Measurements from ENCODE around the gene SLC22A17.
"Not testable (repeated sequence)": the region's sequence is repeated elsewhere in the genome, so short reads cannot be mapped to it uniquely, and the experiment has no call there.

SLC22A17 gene

DNA sequence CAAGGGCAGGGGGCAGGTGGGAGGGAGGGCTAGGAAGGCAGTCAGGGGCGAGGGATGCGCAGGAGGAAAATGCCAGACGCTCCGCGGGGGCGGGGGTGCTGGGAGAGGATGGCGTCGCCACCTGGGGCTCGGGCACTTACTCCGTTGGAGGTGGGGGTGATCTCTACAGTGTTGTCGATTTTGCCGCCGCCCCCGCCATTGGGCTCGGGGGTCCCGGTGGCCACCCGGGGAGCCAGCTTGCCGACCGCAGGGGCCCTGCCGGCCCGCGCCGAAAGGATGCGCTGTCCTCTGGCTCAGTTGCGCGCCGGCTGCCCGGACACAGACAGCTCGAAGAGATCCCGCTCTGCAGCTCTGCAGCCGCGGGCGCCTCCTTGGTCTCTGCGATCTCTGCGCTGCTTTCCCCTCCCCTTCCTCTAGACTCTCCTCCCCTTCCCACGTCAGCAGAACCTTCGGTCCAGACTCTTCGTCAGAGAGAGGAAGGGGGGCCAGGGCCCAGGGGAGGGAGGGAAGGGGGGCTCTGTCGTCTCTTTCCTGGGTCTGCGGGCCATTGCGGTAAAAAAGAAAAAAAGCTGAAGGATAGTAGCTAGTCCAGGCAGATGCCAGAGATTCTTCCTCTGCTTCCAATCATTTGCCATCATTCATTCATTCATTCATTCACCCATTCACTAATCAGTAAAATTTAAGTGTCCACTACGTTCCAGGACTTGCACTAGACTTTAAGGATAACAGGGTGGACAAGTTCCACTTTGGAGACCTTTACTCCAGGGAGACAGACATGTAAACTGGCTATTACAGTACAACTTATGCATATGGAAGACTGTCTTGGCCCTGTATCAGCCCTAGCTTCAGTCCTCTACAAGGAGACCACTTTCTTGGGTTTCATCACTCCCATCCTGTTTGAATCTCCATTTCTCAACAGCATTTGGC lies at the start of gene SLC22A17:
SLC22A17 (minus strand) TSS at position 382 of the 927 bp plus-strand sequence.
- DNase-seq (ENCODE audit: low read depth in 2 of 2) = peak; percentile 35 to 45

DNA sequence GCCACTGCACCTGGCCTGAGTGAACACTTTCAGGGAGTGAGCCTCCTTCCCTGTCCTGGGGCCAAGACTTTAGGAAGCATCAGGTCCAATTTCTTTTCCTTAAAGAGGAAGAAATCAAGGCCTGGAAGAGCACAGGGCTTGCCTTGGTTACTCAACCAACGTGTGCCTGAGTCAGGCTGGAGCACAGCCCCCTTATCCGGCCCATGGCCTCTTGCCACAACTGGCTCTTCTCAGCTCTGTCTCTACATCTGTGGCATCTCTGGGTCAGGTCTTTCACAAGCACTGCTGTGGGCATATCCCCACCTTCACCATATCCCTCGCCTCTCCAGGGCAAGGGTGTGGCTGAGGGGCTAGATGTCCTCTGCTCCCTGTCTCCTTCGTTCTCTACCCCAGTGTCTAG lies 48.6 kb upstream of the SLC22A17 start:
- no peak for DNase-seq (ENCODE audit: low read depth in 2 of 2)

DNA sequence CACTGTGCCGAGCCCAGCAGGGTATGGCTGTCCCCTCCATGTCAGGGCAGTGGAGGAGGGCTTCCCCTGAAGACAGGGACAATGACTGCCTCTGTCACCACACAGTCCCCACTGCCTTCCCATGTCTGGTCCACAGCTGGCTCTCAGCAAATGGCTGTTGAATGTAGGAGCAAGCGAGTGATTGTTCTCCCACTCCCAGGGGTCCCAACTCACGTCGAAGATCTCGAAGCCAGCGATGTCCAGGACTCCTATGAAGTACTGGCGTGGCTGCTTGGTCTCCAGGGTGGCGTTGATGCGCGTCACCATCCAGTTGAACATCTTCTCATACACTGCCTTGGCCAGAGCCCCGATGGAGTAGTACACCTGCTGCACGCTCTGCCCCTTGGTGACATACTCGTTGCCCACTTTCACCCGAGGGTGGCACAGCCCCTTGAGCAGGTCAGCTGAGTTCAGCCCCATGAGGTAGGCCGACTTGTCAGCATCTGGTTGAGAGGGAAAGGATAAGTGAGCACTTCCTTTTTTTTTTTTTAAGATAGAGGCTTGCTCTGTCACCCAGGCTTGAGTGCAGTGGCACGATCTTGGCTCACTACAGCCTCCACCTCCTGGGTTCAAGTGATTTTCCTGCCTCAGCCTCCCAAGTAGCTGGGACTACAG lies 47.9 kb upstream of the SLC22A17 start:
- DNase-seq (ENCODE audit: low read depth in 2 of 2) = not testable (repeated sequence)

DNA sequence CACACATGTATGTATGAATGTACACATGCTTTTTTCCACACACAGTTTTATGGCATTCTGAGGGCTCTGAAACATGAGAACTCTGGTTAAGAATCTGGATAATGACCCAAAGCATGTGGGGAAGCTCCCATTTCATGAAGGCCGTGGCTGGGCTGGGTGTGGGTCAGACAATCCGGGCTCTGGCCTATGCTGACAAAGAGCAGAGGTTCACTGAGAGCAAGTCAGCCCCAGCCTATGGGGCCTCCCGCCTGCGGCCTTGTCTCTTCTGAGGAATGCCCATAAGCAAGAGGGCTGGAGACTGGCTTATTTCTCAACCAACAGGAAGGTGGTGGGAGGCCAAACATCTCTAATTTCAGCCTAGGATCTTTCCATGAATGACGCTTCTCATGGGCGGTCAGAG lies 46.9 kb upstream of the SLC22A17 start:
- no peak for DNase-seq (ENCODE audit: low read depth in 2 of 2)

DNA sequence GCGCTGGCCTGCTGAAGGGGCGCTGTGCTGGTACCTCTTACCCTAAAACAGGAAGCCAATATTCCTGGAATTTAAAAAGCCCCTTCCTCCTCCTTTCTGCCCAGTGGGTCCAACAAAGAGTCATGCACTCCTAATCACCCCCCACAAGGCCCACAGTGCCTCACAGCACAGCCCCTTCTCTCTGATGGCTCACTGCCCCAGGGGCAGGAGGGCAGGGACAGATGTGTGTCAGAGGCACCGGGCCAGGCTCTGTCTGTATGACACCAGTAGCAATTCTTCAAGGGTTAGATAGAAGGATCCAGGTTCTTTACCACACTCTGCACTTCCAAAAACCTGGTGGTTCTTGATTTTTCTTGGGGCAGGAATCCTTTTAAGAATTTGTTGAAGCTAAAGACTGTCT lies 46.4 kb upstream of the SLC22A17 start:
- DNase-seq (ENCODE audit: low read depth in 2 of 2) = no peak

DNA sequence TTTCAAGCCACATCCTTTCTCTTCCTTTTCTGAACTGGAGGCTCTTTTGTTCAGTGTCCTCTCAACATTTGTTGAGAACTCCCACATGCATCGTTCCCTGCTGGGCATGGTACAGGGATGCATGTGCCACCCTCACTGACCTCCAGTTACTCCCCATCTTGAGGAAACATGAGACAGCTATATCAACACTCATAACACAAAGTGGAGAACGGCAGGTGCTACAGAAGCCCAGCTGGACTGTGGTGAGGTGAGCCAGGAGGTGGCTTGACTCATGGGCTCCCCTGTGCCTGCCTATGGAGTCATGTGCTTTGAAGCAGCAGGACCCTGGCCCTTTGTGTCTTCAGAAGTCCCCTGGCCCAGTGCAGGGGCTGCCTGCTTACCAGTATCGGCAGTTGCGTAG lies 45.7 kb upstream of the SLC22A17 start:
- no peak for DNase-seq (ENCODE audit: low read depth in 2 of 2)

DNA sequence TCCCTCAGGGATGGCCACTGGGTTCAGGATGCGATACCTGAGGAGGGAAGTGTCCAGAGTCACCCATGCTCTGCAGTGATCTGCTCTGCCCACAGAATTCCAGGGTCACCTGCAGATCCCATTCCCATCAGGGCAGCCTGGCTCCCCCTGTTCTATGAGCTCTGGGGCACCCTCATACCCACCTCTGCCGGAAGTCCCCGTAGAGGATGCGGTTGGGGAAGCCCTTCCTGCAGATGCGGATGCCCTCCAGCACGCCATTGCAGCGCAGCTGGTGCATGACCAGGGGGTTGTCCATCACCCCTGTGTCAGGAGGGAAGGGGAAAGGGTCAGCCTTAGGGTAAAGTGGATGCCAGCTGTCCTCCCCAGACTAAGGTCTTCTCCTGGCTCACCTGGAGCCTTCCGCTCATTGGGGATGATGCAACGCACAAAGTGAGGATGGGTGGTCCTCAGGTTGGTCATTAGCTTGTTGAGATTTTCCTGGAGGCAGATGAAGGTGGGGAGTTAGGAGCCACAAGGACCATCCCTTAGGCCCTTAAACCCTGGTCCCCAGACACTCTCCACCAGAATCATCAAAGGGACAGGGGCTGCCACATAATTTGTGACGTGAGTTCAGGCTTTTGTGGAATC lies 44.2 kb upstream of the SLC22A17 start:
- no peak for DNase-seq (ENCODE audit: low read depth in 2 of 2)

DNA sequence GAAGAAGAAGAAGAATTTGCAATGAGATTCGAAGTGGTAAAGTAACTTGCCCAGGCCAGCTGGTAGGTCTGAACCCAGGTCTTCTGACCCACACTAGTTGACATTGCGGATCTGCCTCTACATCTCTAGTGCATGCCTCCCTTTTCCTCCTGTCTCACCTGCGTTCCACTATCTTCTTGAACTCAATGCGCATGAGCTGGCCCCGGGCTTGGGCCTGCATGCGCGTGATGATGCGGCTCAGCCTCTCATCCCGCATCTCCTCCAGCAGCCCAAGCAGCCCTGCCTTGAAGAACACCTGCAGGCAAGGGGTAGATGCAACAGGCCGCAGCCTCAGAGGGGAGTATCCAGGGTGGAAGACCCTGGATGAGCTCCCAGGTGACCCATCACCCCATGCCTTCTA lies 43.4 kb upstream of the SLC22A17 start:
- no peak for DNase-seq (ENCODE audit: low read depth in 2 of 2)

DNA sequence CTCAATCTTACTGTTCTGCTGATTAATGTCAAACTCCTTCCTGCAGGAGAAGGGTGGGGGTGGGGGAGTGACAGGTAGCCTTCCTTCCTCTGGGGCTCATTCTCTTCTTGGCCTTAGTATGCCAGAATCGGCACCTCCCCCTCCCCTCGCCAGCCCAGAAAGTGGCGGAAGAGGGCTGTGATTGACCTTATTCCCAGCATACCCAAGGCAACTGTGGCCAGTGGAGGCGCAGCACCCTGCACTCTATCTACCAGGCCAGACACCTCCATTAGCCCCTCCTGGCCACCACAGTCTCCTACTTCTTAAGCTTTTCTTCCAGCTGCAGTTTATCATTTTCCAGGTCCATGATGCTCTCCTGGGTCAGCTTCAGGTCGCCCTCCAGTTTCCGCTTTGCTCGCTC lies 39.9 kb upstream of the SLC22A17 start:
- no peak for DNase-seq (ENCODE audit: low read depth in 2 of 2)

DNA sequence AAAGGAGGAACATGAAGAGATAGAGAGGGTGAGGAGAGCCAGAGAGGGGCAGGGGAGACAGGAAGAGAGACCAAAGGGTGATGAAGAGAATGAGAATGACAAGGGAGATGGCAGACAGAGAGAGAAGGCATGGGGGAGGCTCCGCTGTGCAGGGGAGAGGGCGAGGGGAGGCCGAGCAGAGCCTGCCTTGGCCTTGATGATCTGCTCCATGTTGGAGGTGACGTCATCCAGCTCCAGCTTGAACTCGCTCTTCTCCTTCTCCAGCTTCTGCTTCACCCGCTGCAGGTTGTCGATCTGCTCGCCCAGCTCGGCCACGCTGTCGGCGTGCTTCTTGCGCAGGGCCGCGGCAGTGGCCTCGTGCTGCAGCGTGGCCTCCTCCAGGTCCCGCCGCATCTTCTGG lies 37.2 kb upstream of the SLC22A17 start:
- not testable (repeated sequence) for DNase-seq (ENCODE audit: low read depth in 2 of 2)

DNA sequence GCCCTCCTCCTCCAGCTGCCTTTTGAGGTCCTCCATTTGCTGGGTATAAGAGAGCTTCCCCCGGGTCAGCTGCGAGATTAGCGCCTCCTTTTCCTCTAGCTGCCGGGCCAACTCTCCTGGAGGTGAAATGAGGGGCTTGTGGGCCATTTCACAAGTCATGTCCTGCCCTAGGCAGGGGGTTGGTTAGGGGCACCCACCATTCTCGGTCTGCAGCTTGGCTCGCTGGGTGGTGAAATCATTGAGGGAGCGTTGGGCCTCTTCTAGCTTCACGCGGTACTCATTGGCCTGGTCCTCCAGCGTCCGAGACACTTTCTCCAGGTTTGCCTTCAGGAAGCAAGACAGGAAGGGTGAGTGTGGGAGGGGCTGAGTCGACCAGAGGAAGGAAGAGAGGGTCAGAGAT lies 36.7 kb upstream of the SLC22A17 start:
- no peak for DNase-seq (ENCODE audit: low read depth in 2 of 2)

DNA sequence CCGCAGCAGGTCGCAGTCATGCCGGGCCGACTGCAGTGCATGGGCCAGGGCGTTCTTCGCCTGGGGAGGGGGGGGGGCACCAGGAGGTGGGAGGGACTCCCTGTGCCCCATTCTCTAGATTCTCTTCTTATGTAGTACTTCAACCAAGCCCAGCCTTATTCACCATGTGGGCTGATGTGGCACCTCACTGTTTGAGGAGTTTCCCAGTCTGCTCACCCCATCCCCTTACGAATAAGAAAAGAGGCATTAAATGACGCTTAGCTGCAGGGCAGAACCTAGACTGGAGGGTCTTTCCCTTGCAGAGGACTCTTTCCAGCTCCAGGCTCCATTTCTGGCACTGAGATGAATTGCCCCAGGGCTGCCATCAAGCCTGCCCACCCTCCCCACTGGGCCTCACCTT lies 36.3 kb upstream of the SLC22A17 start:
- DNase-seq (ENCODE audit: low read depth in 2 of 2) = no peak

DNA sequence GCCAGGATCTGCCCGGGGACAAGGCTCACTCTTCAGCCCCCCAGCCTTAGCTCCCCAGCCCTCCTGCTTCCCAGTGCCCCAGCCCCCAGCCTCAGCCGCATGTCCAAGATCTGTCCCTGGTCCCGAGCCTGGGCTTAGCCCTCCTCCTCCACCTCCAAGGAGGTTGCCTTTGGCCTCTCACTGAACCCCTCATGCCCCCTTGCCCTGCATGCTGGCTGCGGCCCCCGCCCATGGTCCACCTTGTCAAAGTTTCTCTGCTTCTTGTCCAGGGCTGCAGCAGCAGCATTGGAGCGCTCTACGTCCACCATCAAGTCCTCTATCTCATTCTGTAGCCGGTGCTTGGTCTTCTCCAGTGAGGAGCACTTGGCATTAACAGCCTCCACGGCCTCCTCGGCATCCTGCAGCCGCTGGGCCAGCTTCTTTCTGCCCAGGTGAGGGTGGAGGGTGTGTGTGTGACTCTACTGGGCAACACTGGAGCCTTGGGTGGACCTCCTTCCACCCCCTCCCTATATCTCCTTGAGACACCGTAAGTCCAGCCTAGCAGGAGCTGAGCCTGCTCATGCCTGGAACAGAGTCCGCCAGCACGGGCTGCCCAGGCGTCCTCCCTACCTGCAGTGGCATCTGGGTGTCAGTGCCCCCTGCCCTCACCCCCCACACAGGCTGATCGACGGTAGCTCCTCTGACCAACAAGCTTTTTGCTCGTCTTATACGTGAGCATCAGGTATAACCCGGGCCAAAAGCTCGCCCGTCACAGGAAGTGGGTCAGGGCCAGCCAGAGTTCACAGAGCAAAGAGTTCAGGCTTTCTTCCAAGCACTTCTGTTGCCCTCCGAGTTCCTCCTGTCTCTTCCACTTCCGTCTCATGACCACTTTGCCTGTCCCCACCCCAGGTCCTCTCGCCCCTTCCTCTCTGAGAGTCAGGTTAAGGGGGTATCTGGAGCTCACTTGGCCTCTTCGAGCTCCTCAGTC lies 35.5 kb upstream of the SLC22A17 start:
- DNase-seq (ENCODE audit: low read depth in 2 of 2) = no peak

DNA sequence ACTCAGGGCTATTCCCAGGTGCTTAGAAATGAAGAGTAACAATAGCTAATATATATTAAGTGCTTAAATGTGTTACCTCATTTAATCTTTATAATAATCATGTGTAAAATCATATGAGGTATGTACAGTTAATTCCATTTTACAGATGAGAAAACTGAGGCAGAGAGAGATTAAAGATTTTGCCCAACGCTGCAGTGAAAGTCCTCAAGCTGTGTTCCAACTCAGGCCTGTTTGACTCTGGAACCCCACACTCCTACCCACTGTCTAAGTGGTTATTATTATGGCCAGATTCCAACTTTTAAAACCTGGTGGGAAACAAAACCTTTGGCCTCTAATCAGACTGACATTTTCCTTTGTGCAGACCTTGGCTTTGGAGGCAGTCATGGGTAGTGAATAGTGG lies 34.3 kb upstream of the SLC22A17 start:
- DNase-seq (ENCODE audit: low read depth in 2 of 2) = no peak

DNA sequence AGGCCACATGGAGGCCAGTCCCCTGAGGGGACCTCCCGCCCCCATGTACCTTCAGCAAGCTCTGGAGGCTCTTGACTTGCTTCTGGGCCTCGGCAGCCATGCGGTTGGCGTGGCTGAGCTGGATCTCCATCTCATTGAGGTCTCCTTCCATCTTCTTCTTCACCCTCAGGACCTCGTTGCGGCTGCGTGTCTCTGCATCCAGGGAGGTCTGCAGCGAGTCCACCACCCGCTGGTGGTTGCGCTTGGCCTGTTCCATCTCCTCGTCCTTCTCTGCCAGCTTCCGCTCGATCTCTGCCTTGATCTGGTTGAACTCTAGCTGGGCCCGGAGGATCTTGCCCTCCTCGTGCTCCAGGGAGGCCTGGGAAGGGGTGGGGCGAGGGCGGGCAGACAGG lies 33.6 kb upstream of the SLC22A17 start:
- not testable (repeated sequence) for DNase-seq (ENCODE audit: low read depth in 2 of 2)

DNA sequence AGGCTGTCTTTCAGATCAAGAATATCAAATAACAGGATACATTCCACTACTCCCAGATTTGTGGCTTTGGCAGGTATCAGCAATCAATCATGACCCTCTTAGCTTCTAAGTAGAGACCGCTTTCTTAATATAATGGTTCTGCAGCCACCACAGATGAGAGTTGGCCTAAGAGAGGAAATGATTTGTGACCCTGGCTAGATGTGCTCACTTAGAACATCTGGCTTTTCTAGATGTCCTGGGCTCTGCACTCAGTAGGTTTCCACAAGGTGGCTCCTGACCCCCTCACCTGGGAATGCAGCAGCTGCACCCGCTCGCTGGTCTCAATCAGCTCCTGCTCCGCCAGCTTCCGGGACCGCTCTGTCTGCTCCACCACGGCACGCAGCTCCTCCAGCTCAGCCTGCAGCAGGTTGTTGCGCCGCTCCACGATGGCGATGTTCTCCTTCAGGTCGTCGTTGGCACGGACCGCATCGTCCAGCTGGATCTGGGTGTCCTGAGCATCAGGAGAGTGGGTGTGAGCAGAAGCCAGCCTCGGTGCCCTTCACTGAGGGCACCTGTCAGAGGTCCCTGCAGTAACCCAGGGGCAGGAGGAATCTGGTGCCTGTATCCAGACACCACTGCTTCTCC lies 33.1 kb upstream of the SLC22A17 start:
- DNase-seq (ENCODE audit: low read depth in 2 of 2) = no peak

DNA sequence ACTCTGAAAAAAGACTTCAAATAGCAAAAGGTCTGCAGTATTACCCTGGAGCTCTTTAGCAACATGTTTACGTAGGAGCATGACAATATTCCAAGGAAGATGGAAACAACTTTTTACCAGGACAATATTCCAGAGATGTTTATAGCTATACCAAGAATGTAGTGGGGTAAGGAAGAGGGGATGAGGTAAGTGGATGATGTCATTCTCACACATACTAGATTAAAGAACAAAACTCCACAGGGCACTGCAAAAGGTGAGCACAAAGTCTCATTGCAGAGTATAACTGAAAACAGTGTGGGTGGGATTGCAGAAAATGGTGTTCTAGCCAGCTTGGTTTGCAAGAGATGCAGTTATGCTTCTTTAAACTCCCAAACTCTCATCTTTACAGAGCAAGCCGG lies 32.6 kb upstream of the SLC22A17 start:
- DNase-seq (ENCODE audit: low read depth in 2 of 2) = no peak

DNA sequence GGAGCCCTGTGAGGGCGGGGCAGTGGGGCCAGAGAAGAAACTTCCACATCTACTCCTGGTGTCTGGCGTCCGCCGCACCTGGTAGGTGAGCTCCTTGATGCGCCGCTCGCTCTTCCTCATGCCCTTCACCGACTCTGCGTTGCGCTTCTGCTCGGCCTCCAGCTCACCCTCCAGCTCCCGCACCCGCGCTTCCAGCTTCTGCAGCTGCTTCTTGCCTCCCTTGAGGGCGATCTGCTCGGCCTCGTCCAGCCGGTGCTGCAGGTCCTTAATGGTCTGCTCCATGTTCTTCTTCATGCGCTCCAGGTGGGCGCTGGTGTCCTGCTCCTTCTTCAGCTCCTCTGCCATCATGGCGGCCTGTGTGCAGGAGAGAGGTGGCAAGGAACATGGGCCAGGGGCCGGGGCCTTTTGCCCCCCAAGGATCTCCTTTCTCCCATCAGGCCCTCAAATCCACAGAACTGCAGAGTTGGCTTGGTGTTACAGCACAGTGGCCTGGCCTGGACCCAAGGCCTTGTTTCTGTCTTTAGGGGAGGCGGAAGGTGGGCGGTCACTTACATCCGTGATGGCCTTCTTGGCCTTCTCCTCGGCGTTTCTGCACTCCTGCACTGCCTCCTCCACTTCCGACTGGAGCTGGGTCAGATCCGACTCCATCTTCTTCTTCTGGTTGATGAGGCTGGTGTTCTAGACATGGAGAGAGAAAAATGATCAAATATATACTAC lies 31.8 kb upstream of the SLC22A17 start:
- no peak for DNase-seq (ENCODE audit: low read depth in 2 of 2)

DNA sequence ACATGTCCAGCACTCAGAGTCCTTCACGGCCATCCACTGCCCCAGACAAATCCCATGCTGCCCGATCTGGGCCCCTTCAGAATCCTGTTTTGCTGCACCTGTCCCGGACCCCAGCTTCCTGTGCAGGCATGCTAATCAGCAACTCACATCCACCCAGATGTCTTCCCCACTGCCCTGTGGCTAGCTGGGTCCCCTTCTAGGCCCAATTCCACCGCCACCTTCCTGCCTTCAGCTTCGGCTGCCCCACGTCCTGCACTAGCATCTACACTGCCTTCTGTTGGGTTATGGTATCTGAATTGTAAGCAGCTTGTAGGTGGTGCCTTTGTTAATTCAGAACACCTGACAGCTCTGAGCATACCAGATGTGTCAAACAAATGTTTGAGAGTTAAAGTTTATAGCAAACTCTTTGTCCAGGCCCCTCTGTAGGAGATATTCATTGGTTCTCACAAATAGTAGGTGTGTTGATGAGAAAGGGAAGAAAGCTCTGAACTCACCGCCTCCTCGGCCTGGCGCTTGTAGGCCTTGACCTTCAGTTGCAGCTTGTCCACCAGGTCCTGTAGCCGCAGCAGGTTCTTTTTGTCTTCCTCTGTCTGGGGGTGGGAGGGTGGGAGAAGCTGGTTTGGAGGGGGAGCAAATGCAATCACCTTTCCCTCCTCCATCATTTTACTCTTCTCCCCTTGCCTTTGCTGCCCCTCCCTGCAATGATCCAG lies 30.2 kb upstream of the SLC22A17 start:
- no peak for DNase-seq (ENCODE audit: low read depth in 2 of 2)

DNA sequence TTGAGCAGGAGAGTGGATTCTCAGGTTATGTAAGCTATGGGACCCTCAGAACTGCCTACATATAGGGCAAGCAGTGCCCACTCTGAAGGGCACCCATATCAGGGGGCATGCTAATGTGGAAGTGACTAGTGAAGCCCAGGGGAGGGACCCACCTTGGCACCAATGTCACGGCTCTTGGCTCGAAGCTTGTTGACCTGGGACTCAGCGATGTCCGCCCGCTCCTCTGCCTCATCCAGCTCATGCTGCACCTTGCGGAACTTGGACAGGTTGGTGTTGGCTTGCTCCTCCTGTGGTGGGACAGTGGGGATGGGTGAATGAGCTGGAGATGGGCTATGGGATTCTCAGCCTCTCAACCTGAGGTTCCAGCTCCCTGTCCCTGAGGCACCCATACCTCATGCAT lies 29.6 kb upstream of the SLC22A17 start:
- DNase-seq (ENCODE audit: low read depth in 2 of 2) = no peak

All from stimulated activated CD4-positive, alpha-beta T cell treated with anti-CD3 and anti-CD28 coated beads, Interleukin-1b, Interleukin-23, amount 100 ng/mL, for 4 hours (primary cell).